H9 (cell line): Measurements from ENCODE around the gene ARID2. TPM values are rescaled to one million over a fixed set of nuclear protein-coding genes. Genes with fewer than 3 reads are reported as not detected.

Experiments
- DNase-seq: peaks from one replicate; pipeline ENCODE4 v3.0.0-alpha.2; 2017
- H2AFZ ChIP-seq: one replicate; pipeline ENCODE4 v1.6.1; 2013; ENCODE audit warnings: mild to moderate bottlenecking, low read length, control low read depth, moderate library complexity
- H2AK5ac ChIP-seq: 2 replicates; pipeline ENCODE4 v1.6.1; 2013; ENCODE audit warnings: low read length, control low read depth, mixed read lengths; ENCODE audit not compliant: insufficient read length
- H2BK120ac ChIP-seq: one replicate; pipeline ENCODE4 v1.6.1; 2013; ENCODE audit warnings: low read depth, mild to moderate bottlenecking, low read length, control low read depth, inconsistent platforms; ENCODE audit not compliant: poor library complexity, severe bottlenecking
- H2BK12ac ChIP-seq: 2 replicates; pipeline ENCODE4 v1.6.1; 2013; ENCODE audit warnings: low read length, control low read depth, mixed read lengths, low read depth; ENCODE audit not compliant: insufficient read length
- H2BK15ac ChIP-seq: 2 replicates; pipeline ENCODE4 v1.6.1; 2013; ENCODE audit warnings: low read depth, low read length, control low read depth
- H2BK20ac ChIP-seq: one replicate; pipeline ENCODE4 v1.6.1; 2013; ENCODE audit warnings: low read depth, mild to moderate bottlenecking, low read length, control low read depth, inconsistent platforms; ENCODE audit not compliant: poor library complexity, severe bottlenecking
- H2BK5ac ChIP-seq: 2 replicates; pipeline ENCODE4 v1.6.1; 2013; ENCODE audit warnings: low read length, control low read depth, mixed read lengths; ENCODE audit not compliant: insufficient read length
- H3K14ac ChIP-seq: 2 replicates; pipeline ENCODE4 v1.6.1; 2013; ENCODE audit warnings: low read length, control low read depth; ENCODE audit not compliant: insufficient read depth
- H3K18ac ChIP-seq: 2 replicates; pipeline ENCODE4 v1.6.1; 2013; ENCODE audit warnings: low read depth, mild to moderate bottlenecking, mixed read lengths, low read length, control low read depth; ENCODE audit not compliant: insufficient read length
- H3K23ac ChIP-seq: 2 replicates; pipeline ENCODE4 v1.6.1; 2013; ENCODE audit warnings: low read length, control low read depth, mixed read lengths, low read depth; ENCODE audit not compliant: insufficient read length
- H3K23me2 ChIP-seq: 2 replicates; pipeline ENCODE4 v1.6.1; 2013; ENCODE audit warnings: low read depth, mild to moderate bottlenecking, mixed read lengths, low read length, control low read depth; ENCODE audit not compliant: insufficient read length, poor library complexity, severe bottlenecking
- H3K27ac ChIP-seq: 2 replicates; pipeline ENCODE4 v1.5.1; 2013; ENCODE audit warnings: low read length, control low read depth, mixed read lengths, low read depth; ENCODE audit not compliant: insufficient read length
- H3K27me3 ChIP-seq: 2 replicates; pipeline ENCODE4 v1.6.1; 2013; ENCODE audit warnings: low read length, control low read depth, inconsistent platforms; ENCODE audit not compliant: insufficient read depth
- H3K4ac ChIP-seq: 2 replicates; pipeline ENCODE4 v1.6.1; 2013; ENCODE audit warnings: low read depth, mild to moderate bottlenecking, control low read depth, inconsistent platforms, low read length, moderate library complexity
- H3K4me1 ChIP-seq: 2 replicates; pipeline ENCODE4 v1.6.1; 2013; ENCODE audit warnings: low read length, control low read depth, inconsistent platforms; ENCODE audit not compliant: insufficient read depth
- H3K4me2 ChIP-seq: 2 replicates; pipeline ENCODE4 v1.6.1; 2013; ENCODE audit warnings: low read length, control low read depth, mixed read lengths; ENCODE audit not compliant: insufficient read length, insufficient read depth
- H3K56ac ChIP-seq: 2 replicates; pipeline ENCODE4 v1.6.1; 2013; ENCODE audit warnings: low read depth, mild to moderate bottlenecking, mixed read lengths, low read length, control low read depth; ENCODE audit not compliant: insufficient read length
- H3K79me1 ChIP-seq: 2 replicates; pipeline ENCODE4 v1.6.1; 2013; ENCODE audit warnings: low read depth, mild to moderate bottlenecking, moderate library complexity, low read length, control low read depth, inconsistent platforms; ENCODE audit not compliant: insufficient read depth, poor library complexity, severe bottlenecking
- H3K79me2 ChIP-seq: 2 replicates; pipeline ENCODE4 v1.6.1; 2013; ENCODE audit warnings: low read length, control low read depth, inconsistent platforms; ENCODE audit not compliant: insufficient read depth
- H3K9ac ChIP-seq: 2 replicates; pipeline ENCODE4 v1.6.1; 2013; ENCODE audit warnings: low read length, control low read depth, mixed read lengths; ENCODE audit not compliant: insufficient read length; ENCODE audit errors: extremely low read depth
- H3K9me3 ChIP-seq: one replicate; pipeline ENCODE4 v1.6.1; 2013; ENCODE audit warnings: low read depth, low read length, inconsistent platforms; ENCODE audit not compliant: control insufficient read depth
- H3T11ph ChIP-seq: one replicate; pipeline ENCODE4 v1.6.1; 2013; ENCODE audit warnings: mild to moderate bottlenecking, low read length, control low read depth, inconsistent platforms
- H4K20me1 ChIP-seq: one replicate; pipeline ENCODE4 v1.6.1; 2013; ENCODE audit not compliant: control insufficient read depth, insufficient read length, insufficient read depth
- H4K5ac ChIP-seq: 2 replicates; pipeline ENCODE4 v1.6.1; 2013; ENCODE audit warnings: low read depth, mild to moderate bottlenecking, mixed read lengths, low read length, control low read depth; ENCODE audit not compliant: insufficient read length
- H4K8ac ChIP-seq: replicated peaks from 2 replicates; pipeline ENCODE4 v1.6.1; 2013; ENCODE audit warnings: low read length, control low read depth, mixed read lengths, low read depth; ENCODE audit not compliant: insufficient read length
- H4K91ac ChIP-seq: 2 replicates; pipeline ENCODE4 v1.6.1; 2013; ENCODE audit warnings: low read depth, mild to moderate bottlenecking, moderate library complexity, mixed read lengths, low read length, control low read depth; ENCODE audit not compliant: insufficient read length
- H3K27ac Mint-ChIP-seq, 3 experiments: 2 replicates in 2 of 3; 3 replicates in 1 of 3; pipeline ENCODE4 v1.8.0; 2020 to 2021; ENCODE audit warnings: mixed read lengths in 3 of 3, mild to moderate bottlenecking in 1 of 3, moderate library complexity in 1 of 3
- H3K27me3 Mint-ChIP-seq: 2 replicates; pipeline ENCODE4 v1.8.0; 2021; ENCODE audit warnings: low read depth, mild to moderate bottlenecking, moderate library complexity, mixed read lengths
- H3K36me3 Mint-ChIP-seq, 3 experiments: 2 replicates in 2 of 3; 3 replicates in 1 of 3; pipeline ENCODE4 v1.8.0; 2020 to 2021; ENCODE audit warnings: low read depth in 3 of 3, mixed read lengths in 3 of 3; ENCODE audit not compliant: insufficient read depth in 1 of 3
- H3K4me1 Mint-ChIP-seq, 2 experiments: 2 replicates each; pipeline ENCODE4 v1.8.0; 2020; ENCODE audit warnings: mixed read lengths in 2 of 2
- H3K4me3 Mint-ChIP-seq, 2 experiments: 2 replicates in 1 of 2; 3 replicates in 1 of 2; pipeline ENCODE4 v1.8.0; 2020 to 2021; ENCODE audit warnings: mild to moderate bottlenecking in 2 of 2, mixed read lengths in 2 of 2, moderate library complexity in 1 of 2
- H3K9me3 Mint-ChIP-seq, 2 experiments: 2 replicates in 1 of 2; 3 replicates in 1 of 2; pipeline ENCODE4 v1.8.0; 2020; ENCODE audit warnings: mild to moderate bottlenecking in 2 of 2, mixed read lengths in 2 of 2, moderate library complexity in 1 of 2
- WGBS: extraction: QIAGEN DNeasy Blood & Tissue Kit; methylation state at CpG from one replicate; pipeline ENCODE4 v1.1.7; 2013; ENCODE audit warnings: missing lambda C conversion rate, low lambda C conversion rate, mixed read lengths; ENCODE audit not compliant: insufficient read length; ENCODE audit errors: extremely low coverage; 5-methylcytosine and 5-hydroxymethylcytosine counted together
- total RNA-seq: library from RNA; stranded (reverse); gene quantifications from 2 replicates; pipeline ENCODE4 v1.2.1, GENCODE V29; 2021
- TF ChIP-seq, protein P1 (sequence below): fragments of 200-600 bp; sonication (generic); conservative IDR thresholded peaks from 3 replicates; pipeline ENCODE4 v1.8.0; 2021; ENCODE audit warnings: antibody characterized with exemption, mild to moderate bottlenecking

The ARID2 gene
- total RNA-seq, 1 experiment from 2014 or later, result 63.8 TPM

- Mint-ChIP-seq H3K9me3 (no peaks in the 10 kb centered on the region), H3K27ac (peak overlapping the region in 1 of 3 experiments; percentile 13; a peak in 1 of 7 replicates), H3K4me1 (peaks cover 16 to 24% of the 10 kb centered on the region in 2 experiments), H3K27me3 (no peaks in the 10 kb centered on the region), H3K4me3 (no peak overlapping the region), H3K36me3 (no peaks in the 10 kb centered on the region; a peak in 1 of 7 replicates)
- Histone ChIP-seq H3K79me1 (peaks cover 3% of the 10 kb centered on the region), H3K23me2 (no peaks in the 10 kb centered on the region), H2BK20ac (no peak overlapping the region), H4K5ac (no peak overlapping the region), H2BK120ac (no peak overlapping the region), H3T11ph (no peak overlapping the region), H3K4ac (no peak overlapping the region), H3K14ac (no peak overlapping the region), H2BK15ac (no peak overlapping the region), H3K27ac (no peak overlapping the region), H3K9me3 (no peaks in the 10 kb centered on the region), H4K8ac (no peak overlapping the region), H2AK5ac (no peak overlapping the region), H3K9ac (no peak overlapping the region), H3K18ac (no peak overlapping the region), H4K91ac (no peak overlapping the region), H4K20me1 (no peaks in the 10 kb centered on the region), H3K4me2 (no peak overlapping the region), H3K79me2 (no peaks in the 10 kb centered on the region), H3K27me3 (no peaks in the 10 kb centered on the region), H2BK12ac (no peak overlapping the region), H3K23ac (no peak overlapping the region), H2BK5ac (no peak overlapping the region), H2AFZ (no peak overlapping the region), H3K56ac (no peak overlapping the region), H3K4me1 (no peaks in the 10 kb centered on the region)
- TF ChIP-seq, protein P1, sequence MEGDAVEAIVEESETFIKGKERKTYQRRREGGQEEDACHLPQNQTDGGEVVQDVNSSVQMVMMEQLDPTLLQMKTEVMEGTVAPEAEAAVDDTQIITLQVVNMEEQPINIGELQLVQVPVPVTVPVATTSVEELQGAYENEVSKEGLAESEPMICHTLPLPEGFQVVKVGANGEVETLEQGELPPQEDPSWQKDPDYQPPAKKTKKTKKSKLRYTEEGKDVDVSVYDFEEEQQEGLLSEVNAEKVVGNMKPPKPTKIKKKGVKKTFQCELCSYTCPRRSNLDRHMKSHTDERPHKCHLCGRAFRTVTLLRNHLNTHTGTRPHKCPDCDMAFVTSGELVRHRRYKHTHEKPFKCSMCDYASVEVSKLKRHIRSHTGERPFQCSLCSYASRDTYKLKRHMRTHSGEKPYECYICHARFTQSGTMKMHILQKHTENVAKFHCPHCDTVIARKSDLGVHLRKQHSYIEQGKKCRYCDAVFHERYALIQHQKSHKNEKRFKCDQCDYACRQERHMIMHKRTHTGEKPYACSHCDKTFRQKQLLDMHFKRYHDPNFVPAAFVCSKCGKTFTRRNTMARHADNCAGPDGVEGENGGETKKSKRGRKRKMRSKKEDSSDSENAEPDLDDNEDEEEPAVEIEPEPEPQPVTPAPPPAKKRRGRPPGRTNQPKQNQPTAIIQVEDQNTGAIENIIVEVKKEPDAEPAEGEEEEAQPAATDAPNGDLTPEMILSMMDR, result no peak
- no peak for DNase-seq
- WGBS, result no CpG with 5 or more reads among the region's 4 CpGs
Observed at GRCh38 chr12:45785315-45785714, 55.8 kb downstream of the ARID2 start.
